Liver (tissue), 9 donors: ENCODE data around the gene SMIM44. TPM values are rescaled to one million over a fixed set of nuclear protein-coding genes. Genes with fewer than 3 reads are reported as not detected.

ENCODE experiments used
- DNase-seq: peaks from one replicate; pipeline ENCODE4 v3.0.0-alpha.2; 2017; ENCODE audit warnings: low spot score
- H3K27ac ChIP-seq, 2 donors: one replicate each; pipeline ENCODE4 v1.7.0; 2013; ENCODE audit warnings: inconsistent platforms in 2 of 2, low read length in 2 of 2, control low read depth in 1 of 2, low read depth in 1 of 2, mild to moderate bottlenecking in 1 of 2
- H3K27me3 ChIP-seq, 4 donors: one replicate each; pipeline versions ENCODE4 v1.6.1 to v1.7.0; 2013; ENCODE audit warnings: low read length in 3 of 4, inconsistent platforms in 1 of 4, mild to moderate bottlenecking in 1 of 4, moderate library complexity in 1 of 4; ENCODE audit not compliant: control insufficient read depth in 4 of 4, insufficient read depth in 4 of 4
- H3K36me3 ChIP-seq, 4 donors: one replicate each; pipeline versions ENCODE4 v1.6.1 to v1.7.0; 2013; ENCODE audit warnings: low read length in 3 of 4, mild to moderate bottlenecking in 3 of 4, low read depth in 1 of 4, moderate library complexity in 1 of 4; ENCODE audit not compliant: control insufficient read depth in 4 of 4, insufficient read depth in 3 of 4
- H3K4me1 ChIP-seq, 4 donors: one replicate each; pipeline versions ENCODE4 v1.6.1 to v1.7.0; 2013; ENCODE audit warnings: low read length in 3 of 4, mild to moderate bottlenecking in 3 of 4, moderate library complexity in 1 of 4; ENCODE audit not compliant: control insufficient read depth in 4 of 4, insufficient read depth in 4 of 4
- H3K4me3 ChIP-seq, 3 donors: one replicate each; pipeline versions ENCODE4 v1.6.1 to v1.7.0; 2013; ENCODE audit warnings: low read length in 3 of 3, control low read depth in 1 of 3, low read depth in 1 of 3, mild to moderate bottlenecking in 1 of 3
- H3K9ac ChIP-seq, 2 donors: one replicate each; pipeline ENCODE4 v1.7.0; 2013; ENCODE audit warnings: low read length in 2 of 2, mild to moderate bottlenecking in 2 of 2, moderate library complexity in 2 of 2, control low read depth in 1 of 2, low read depth in 1 of 2
- H3K9me3 ChIP-seq, 4 donors: one replicate each; pipeline versions ENCODE4 v1.6.1 to v1.7.0; 2013; ENCODE audit warnings: low read length in 3 of 4; ENCODE audit not compliant: control insufficient read depth in 4 of 4
- CTCF ChIP-seq: fragments of 150-350 bp; IDR thresholded peaks from 2 replicates; pipeline ENCODE4 v1.5.1; 2017; ENCODE audit warnings: improper control_type of control experiment, low read depth, low read length; ENCODE audit not compliant: missing input control
- EGR1 ChIP-seq, 2 donors: IDR thresholded peaks; 2 replicates each; pipeline ENCODE4 v1.6.1; 2016 to 2018; ENCODE audit warnings: antibody characterized with exemption in 2 of 2, low read depth in 2 of 2
- FOXA1 ChIP-seq: IDR thresholded peaks from 2 replicates; pipeline ENCODE4 v1.6.1; 2016; ENCODE audit warnings: antibody characterized with exemption
- FOXA2 ChIP-seq: IDR thresholded peaks from 2 replicates; pipeline ENCODE4 v1.6.1; 2016; ENCODE audit warnings: antibody characterized with exemption
- HNF4A ChIP-seq, 2 donors: conservative IDR thresholded peaks; 2 replicates each; pipeline ENCODE4 v1.6.1; 2016; ENCODE audit warnings: antibody characterized with exemption in 2 of 2, mild to moderate bottlenecking in 2 of 2
- NR2F2 ChIP-seq: IDR thresholded peaks from 2 replicates; pipeline ENCODE4 v1.6.1; 2016; ENCODE audit warnings: antibody characterized with exemption
- RAD21 ChIP-seq, 2 donors: IDR thresholded peaks; 2 replicates each; pipeline ENCODE4 v1.6.1; 2016; ENCODE audit warnings: antibody characterized with exemption in 2 of 2, mild to moderate bottlenecking in 2 of 2
- RXRA ChIP-seq, 2 donors: IDR thresholded peaks; 2 replicates each; pipeline ENCODE4 v1.6.1; 2017 to 2018; ENCODE audit warnings: antibody characterized with exemption in 2 of 2, mild to moderate bottlenecking in 1 of 2
- TAF1 ChIP-seq: conservative IDR thresholded peaks from 2 replicates; pipeline ENCODE4 v1.6.1; 2016; ENCODE audit warnings: antibody characterized with exemption, mild to moderate bottlenecking
- YY1 ChIP-seq: IDR thresholded peaks from 2 replicates; pipeline ENCODE4 v1.6.1; 2016; ENCODE audit warnings: antibody characterized with exemption, mild to moderate bottlenecking
- WGBS: extraction: QIAGEN DNeasy Blood & Tissue Kit; methylation state at CpG from one replicate; pipeline ENCODE4 v1.1.7; 2013; 5-methylcytosine and 5-hydroxymethylcytosine counted together
- polyA plus RNA-seq, 2 donors: library from polyadenylated mRNA; stranded (reverse) in 1 of 2; unstranded in 1 of 2; fragments of 200-250 nt in 1 of 2; fragments of >200 nt in 1 of 2; fragmentation: Nextera tagmentation in 1 of 2; extraction: Ambion mirVana in 1 of 2; gene quantifications; one replicate each; pipeline versions ENCODE4 v1.2.1 to v1.2.3, GENCODE V29; 2013 to 2015
- total RNA-seq, 2 donors: library from RNA; depleted of rRNA; stranded (reverse); fragments of >200 nt; gene quantifications; one replicate each; pipeline ENCODE4 v1.2.3, GENCODE V29; 2014
- TF ChIP-seq, protein P1 (sequence below): IDR thresholded peaks from 2 replicates; pipeline ENCODE4 v1.6.1; 2016; ENCODE audit warnings: antibody characterized with exemption
- TF ChIP-seq, protein P2 (sequence below): IDR thresholded peaks from 2 replicates; pipeline ENCODE4 v1.6.1; 2016; ENCODE audit warnings: antibody characterized with exemption
- TF ChIP-seq, protein P3 (sequence below): IDR thresholded peaks from 2 replicates; pipeline ENCODE4 v1.6.1; 2016; ENCODE audit warnings: antibody characterized with exemption
- donor health status: healthy.
- donor health status: healthy.
- donor health status: healthy.
- donor health status: healthy.
- donor health status: healthy.

SMIM44 gene
- total and polyA plus RNA-seq, 4 donors: not detected

DNA sequence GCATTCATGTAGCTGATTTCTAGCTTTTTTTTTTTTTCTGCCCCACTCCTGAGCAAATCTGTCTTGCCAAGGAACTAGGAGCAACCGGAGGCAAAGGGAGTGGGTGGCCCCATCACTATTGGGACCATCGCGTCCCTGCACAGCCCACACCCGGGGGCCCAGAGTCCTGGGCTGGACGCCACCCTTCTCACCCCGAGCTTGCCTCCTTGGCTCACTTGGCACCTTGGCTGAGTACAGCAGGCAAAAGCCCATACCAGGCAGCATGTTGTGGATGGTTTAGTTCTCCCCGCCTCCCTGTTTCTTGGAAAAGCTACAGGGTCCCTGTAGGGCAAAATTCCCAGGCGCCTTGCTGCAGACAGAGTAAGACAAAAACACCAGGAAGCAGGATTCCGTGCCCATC, 16.6 kb downstream of the SMIM44 start:
- Histone ChIP-seq H3K4me1 (peaks cover 3 to 18% (median 9%) of the 10 kb centered on the region in 4 donors), H3K27ac (no peak overlapping the region), H3K9me3 (no peaks in the 10 kb centered on the region), H3K36me3 (peaks cover 2 to 12% (median 6%) of the 10 kb centered on the region in 4 donors), H3K4me3 (no peak overlapping the region), H3K9ac (no peak overlapping the region), H3K27me3 (no peaks in the 10 kb centered on the region)
- no peak for DNase-seq
- TF ChIP-seq RAD21 (IDR thresholded peaks at IDR 0.05) (no peak), YY1 (no peak)
- WGBS: 84% methylated on average over 9 of the region's 9 CpGs

GRCh38 chr19:3465552-3465951, 17.7 kb downstream of the SMIM44 start:
- Histone ChIP-seq H3K4me3 (no peak overlapping the region), H3K36me3 (peaks cover 2 to 12% (median 6%) of the 10 kb centered on the region in 4 donors), H3K4me1 (peaks cover 3 to 18% (median 9%) of the 10 kb centered on the region in 4 donors), H3K9me3 (no peaks in the 10 kb centered on the region), H3K9ac (no peak overlapping the region), H3K27ac (no peak overlapping the region), H3K27me3 (no peaks in the 10 kb centered on the region)
- DNase-seq: no peak
- 89% methylated on average over 7 of the region's 7 CpGs for WGBS
- TF ChIP-seq EGR1 (IDR thresholded peaks at IDR 0.05; ENCODE audit: low read depth in 2 of 2): no peak

DNA sequence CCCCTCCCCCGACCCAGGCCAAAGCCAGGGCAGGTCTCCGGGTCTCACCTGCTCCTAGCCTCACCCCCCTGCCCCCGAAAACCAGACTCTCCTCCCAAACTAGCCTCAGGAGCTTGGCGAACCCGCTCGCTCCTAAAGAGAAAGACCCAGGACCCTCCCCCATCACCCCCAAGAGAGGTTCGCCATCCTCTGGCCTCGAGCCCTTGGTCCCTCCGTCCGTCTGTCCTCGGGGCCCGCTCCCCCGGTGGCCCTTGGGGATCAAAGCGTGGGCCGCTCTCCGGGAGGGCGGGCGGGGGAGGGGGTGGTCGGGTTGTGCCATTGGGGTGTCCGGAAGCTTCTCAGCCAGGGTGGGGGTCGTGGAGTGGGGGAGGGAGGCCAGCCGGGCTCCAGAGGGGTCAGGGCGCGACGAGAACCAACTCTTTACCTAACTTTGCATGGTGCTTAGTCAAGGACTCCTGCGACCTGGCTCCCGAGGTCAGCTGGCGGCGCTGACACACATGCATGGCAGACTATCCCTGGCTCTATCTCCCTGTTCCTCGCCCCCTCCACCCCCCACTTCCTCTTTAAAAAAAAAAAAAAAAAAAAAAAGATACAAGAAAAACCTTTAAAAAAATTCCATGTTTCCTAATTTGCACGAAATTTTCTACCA, 18.5 kb downstream of the SMIM44 start:
- Histone ChIP-seq H3K27me3 (no peaks in the 10 kb centered on the region), H3K4me3 (no peak overlapping the region), H3K36me3 (peaks cover 4 to 14% (median 6%) of the 10 kb centered on the region in 4 donors), H3K27ac (no peak overlapping the region), H3K4me1 (peaks cover 8 to 25% (median 14%) of the 10 kb centered on the region in 4 donors), H3K9me3 (no peaks in the 10 kb centered on the region), H3K9ac (no peak overlapping the region)
- WGBS: 75% methylated on average over 31 of the region's 31 CpGs
- TF ChIP-seq RXRA (IDR thresholded peaks at IDR 0.05) (no peak), YY1 (no peak), CTCF (no peak), NR2F2 (no peak), HNF4A (conservative IDR thresholded peaks at IDR 0.05) (no peak), FOXA2 (no peak), FOXA1 (no peak), TAF1 (no peak), RAD21 (IDR thresholded peaks at IDR 0.05) (no peak)
- TF ChIP-seq, protein P1, sequence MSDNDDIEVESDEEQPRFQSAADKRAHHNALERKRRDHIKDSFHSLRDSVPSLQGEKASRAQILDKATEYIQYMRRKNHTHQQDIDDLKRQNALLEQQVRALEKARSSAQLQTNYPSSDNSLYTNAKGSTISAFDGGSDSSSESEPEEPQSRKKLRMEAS: no peak
- TF ChIP-seq, protein P2, sequence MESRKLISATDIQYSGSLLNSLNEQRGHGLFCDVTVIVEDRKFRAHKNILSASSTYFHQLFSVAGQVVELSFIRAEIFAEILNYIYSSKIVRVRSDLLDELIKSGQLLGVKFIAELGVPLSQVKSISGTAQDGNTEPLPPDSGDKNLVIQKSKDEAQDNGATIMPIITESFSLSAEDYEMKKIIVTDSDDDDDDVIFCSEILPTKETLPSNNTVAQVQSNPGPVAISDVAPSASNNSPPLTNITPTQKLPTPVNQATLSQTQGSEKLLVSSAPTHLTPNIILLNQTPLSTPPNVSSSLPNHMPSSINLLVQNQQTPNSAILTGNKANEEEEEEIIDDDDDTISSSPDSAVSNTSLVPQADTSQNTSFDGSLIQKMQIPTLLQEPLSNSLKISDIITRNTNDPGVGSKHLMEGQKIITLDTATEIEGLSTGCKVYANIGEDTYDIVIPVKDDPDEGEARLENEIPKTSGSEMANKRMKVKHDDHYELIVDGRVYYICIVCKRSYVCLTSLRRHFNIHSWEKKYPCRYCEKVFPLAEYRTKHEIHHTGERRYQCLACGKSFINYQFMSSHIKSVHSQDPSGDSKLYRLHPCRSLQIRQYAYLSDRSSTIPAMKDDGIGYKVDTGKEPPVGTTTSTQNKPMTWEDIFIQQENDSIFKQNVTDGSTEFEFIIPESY: no peak
- TF ChIP-seq, protein P3, sequence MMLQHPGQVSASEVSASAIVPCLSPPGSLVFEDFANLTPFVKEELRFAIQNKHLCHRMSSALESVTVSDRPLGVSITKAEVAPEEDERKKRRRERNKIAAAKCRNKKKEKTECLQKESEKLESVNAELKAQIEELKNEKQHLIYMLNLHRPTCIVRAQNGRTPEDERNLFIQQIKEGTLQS: no peak
- DNase-seq: no peak
